PFSK-1 (cell line): ENCODE results near the gene EPHA1.

Experiments
- FOXP2 ChIP-seq: optimal IDR thresholded peaks from 2 replicates; pipeline ENCODE3; 2011; ENCODE audit warnings: borderline replicate concordance, control low read depth, inconsistent platforms; ENCODE audit not compliant: insufficient read depth; ENCODE audit errors: extremely low read length, extremely low read depth
- POLR2AphosphoS5 ChIP-seq: IDR thresholded peaks from 2 replicates; pipeline ENCODE4 v1.6.1; 2012; ENCODE audit warnings: low read depth, mild to moderate bottlenecking, control low read depth, low read length, moderate library complexity
- SIN3A ChIP-seq: IDR thresholded peaks from 2 replicates; pipeline ENCODE4 v1.6.1; 2012; ENCODE audit warnings: mild to moderate bottlenecking, low read length, moderate library complexity, borderline replicate concordance; ENCODE audit not compliant: insufficient read depth
- TAF1 ChIP-seq: IDR thresholded peaks from 2 replicates; pipeline ENCODE4 v1.6.1; 2012; ENCODE audit warnings: low read length, control low read depth, borderline replicate concordance; ENCODE audit not compliant: insufficient read depth
- TF ChIP-seq, protein P1 (sequence below), 2 experiments: IDR thresholded peaks; 2 replicates each; pipeline versions ENCODE4 v1.6.1 to v1.8.0; 2011 to 2012; ENCODE audit warnings: low read depth in 2 of 2, low read length in 2 of 2, control low read depth in 1 of 2, inconsistent platforms in 1 of 2, mild to moderate bottlenecking in 1 of 2, moderate library complexity in 1 of 2; ENCODE audit not compliant: insufficient read depth in 1 of 2

The EPHA1 gene

DNA sequence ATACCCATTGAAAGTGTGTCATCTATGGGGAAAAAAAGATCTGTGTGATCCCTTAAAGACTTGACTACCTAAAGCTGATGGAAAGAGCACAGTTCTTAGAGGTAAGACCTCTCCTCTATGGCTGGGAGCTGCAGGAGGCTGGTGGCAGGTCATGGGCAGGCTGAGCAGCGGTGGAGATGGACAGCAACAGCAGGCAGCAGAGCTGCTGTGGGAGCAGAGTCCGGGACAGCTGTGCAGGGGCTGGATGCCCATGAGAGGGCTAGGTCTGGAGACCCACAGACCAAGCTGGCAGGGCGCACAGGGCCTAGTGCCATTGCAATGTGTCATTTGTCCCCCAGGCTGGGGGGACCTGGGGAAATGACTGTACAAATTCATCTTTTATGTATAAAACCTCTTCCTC, 13.4 kb upstream of the EPHA1 start:
- TF ChIP-seq, protein P1, sequence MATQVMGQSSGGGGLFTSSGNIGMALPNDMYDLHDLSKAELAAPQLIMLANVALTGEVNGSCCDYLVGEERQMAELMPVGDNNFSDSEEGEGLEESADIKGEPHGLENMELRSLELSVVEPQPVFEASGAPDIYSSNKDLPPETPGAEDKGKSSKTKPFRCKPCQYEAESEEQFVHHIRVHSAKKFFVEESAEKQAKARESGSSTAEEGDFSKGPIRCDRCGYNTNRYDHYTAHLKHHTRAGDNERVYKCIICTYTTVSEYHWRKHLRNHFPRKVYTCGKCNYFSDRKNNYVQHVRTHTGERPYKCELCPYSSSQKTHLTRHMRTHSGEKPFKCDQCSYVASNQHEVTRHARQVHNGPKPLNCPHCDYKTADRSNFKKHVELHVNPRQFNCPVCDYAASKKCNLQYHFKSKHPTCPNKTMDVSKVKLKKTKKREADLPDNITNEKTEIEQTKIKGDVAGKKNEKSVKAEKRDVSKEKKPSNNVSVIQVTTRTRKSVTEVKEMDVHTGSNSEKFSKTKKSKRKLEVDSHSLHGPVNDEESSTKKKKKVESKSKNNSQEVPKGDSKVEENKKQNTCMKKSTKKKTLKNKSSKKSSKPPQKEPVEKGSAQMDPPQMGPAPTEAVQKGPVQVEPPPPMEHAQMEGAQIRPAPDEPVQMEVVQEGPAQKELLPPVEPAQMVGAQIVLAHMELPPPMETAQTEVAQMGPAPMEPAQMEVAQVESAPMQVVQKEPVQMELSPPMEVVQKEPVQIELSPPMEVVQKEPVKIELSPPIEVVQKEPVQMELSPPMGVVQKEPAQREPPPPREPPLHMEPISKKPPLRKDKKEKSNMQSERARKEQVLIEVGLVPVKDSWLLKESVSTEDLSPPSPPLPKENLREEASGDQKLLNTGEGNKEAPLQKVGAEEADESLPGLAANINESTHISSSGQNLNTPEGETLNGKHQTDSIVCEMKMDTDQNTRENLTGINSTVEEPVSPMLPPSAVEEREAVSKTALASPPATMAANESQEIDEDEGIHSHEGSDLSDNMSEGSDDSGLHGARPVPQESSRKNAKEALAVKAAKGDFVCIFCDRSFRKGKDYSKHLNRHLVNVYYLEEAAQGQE (IDR thresholded peaks at IDR 0.05; ENCODE audit: insufficient read depth in 1 of 2, low read depth in 2 of 2, low read length in 2 of 2): no peak

DNA sequence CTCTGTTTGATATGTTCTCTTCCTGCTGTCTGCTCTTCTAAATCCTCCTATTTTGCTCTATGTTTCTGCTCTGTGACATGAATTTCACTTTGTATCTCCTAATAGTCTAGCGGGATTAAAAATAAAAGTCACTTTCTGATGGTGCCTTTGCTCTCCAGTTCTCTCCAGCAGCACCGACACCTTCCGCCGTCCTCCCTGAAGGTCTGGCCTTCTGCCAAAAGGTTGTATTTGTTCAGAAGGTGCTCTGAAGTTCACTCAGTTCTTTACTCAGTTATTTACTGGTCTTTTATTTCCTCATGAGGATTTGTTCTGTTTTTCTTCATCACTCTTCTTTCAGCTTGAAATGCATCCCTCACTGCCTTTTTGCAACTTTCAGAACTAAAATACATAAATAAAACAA, 11.2 kb upstream of the EPHA1 start:
- TF ChIP-seq TAF1: no peak
- TF ChIP-seq, protein P1 (IDR thresholded peaks at IDR 0.05; ENCODE audit: insufficient read depth in 1 of 2, low read depth in 2 of 2, low read length in 2 of 2): no peak
- no peak for TF ChIP-seq SIN3A
- TF ChIP-seq POLR2AphosphoS5: no peak
- TF ChIP-seq FOXP2: no peak

DNA sequence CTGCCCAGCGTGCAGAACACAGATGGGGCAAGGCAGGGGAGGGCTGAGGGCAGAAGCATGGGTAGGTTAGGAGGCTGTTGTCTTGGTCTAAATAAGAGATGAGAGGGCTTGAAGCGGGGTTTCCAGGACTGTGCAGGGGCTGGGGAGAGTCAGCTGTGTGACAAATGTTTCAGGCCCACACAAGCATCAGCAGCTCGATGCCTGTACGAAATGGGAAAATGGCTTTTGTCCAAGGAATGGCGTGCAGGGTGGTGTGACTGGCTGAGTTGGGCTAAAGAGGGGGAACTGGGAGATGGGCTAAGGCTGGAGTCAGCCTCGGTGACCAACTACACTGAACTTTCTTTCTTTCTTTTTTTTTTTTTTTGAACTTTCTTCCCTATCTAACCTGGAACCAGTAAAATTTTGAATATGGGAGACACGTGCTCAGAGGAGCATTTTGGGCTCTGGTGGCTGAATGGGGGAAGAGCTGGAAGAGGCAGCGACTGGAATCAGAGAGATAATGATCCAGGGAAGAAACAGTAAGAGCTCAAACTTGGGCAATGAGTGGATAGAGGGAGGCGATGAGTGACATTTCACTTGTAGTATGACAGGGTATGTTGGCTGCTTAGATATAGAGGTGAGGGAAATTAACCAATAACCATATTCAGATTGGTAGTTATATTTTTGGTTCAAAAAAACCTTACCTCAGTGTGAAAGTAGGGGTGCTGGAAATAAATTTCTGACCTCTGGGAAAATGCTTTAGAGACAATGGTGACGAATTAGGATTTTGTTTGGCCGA, 10.2 kb upstream of the EPHA1 start:
- TF ChIP-seq TAF1 (no peak), FOXP2 (no peak), SIN3A (no peak), POLR2AphosphoS5 (no peak)
- TF ChIP-seq, protein P1 (IDR thresholded peaks at IDR 0.05; ENCODE audit: insufficient read depth in 1 of 2, low read depth in 2 of 2, low read length in 2 of 2): no peak

DNA sequence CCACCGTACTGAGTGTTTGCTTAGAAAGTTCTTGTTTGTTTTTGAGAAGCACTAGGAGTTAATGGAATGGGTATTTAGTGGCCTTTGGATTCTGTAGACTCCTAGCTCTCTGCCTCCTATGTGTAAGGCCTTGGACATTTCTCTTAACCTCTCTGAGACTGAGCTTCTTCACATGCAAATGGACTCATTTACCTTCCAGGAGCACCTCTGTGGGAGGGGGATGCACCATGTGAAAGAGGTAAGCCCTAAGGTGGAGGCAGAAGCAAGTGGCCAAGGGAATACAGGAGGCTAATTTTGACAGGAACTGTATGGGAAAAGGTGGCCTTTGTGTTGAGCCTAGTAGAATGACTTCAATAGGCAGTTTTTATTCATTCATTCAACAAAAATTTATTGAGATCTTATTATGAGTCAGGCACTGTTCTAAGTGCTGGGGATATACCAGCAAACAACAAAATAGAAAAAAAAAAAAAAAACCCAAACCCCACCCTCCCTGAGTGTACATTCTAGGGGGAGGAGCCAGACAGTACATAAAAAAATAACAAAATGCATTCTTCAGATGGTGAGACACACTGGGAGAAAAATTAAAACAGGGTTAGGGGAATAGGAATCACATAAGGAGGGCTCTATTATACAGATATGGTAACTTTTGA, 9.2 kb upstream of the EPHA1 start:
- TF ChIP-seq SIN3A: no peak

DNA sequence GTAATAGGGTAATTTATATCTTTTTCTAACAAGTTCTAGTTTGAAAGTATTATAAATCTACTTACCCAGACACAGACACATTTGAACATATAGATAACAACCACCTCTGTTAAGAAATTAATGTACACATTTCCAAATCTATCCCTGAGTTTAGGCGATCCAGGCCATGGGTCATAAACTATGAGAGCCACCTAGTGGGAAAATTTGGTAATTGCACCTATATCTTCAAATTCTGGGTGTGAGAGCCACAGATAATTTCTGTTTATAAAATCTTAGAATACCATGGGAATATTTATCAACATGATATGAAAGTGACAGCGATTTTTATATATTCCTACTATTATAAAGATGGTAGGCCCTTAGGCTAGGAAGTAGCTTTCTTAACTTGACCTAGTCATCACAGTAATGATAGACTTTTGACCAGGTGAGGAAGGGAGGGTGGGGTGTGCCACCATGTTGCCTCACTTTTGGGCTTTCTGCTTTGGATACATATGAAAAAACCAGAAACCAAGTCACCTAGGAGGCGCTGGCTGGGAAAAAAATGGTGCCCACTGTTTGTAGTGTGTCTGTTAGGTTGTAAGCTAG, 8.0 kb upstream of the EPHA1 start:
- TF ChIP-seq, protein P1 (IDR thresholded peaks at IDR 0.05; ENCODE audit: insufficient read depth in 1 of 2, low read depth in 2 of 2, low read length in 2 of 2): no peak
- TF ChIP-seq SIN3A (no peak), POLR2AphosphoS5 (no peak), FOXP2 (no peak), TAF1 (no peak)
